Uterus (tissue), 2 donors: ENCODE data around the gene HINT2.

Experiments used
- POLR2A ChIP-seq, 2 donors: fragments of 450-650 bp; IDR thresholded peaks; one replicate each; pipeline ENCODE4 v1.6.1; 2016; ENCODE audit warnings: antibody characterized with exemption in 2 of 2, mild to moderate bottlenecking in 1 of 2, moderate library complexity in 1 of 2
- TF ChIP-seq, protein P1 (sequence below), 4 experiments: fragments of 200-600 bp in 2 of 4; fragments of 450-650 bp in 2 of 4; sonication (generic) in 2 of 4; IDR thresholded peaks; one replicate each; pipeline ENCODE4 v1.5.1; 2016 to 2019; ENCODE audit warnings: antibody characterized with exemption in 4 of 4, mild to moderate bottlenecking in 2 of 4, moderate library complexity in 1 of 4

GRCh38 chr9:35839926-35840325, 25.1 kb upstream of the HINT2 start:
- TF ChIP-seq, protein P1, sequence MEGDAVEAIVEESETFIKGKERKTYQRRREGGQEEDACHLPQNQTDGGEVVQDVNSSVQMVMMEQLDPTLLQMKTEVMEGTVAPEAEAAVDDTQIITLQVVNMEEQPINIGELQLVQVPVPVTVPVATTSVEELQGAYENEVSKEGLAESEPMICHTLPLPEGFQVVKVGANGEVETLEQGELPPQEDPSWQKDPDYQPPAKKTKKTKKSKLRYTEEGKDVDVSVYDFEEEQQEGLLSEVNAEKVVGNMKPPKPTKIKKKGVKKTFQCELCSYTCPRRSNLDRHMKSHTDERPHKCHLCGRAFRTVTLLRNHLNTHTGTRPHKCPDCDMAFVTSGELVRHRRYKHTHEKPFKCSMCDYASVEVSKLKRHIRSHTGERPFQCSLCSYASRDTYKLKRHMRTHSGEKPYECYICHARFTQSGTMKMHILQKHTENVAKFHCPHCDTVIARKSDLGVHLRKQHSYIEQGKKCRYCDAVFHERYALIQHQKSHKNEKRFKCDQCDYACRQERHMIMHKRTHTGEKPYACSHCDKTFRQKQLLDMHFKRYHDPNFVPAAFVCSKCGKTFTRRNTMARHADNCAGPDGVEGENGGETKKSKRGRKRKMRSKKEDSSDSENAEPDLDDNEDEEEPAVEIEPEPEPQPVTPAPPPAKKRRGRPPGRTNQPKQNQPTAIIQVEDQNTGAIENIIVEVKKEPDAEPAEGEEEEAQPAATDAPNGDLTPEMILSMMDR (IDR thresholded peaks at IDR 0.05), result no peak
- TF ChIP-seq POLR2A (IDR thresholded peaks at IDR 0.05), result no peak
